Ecto neural progenitor cell (in vitro differentiated cells): Measurements from ENCODE around the gene PXMP2.
"Not testable (repeated sequence)": the region's sequence is repeated elsewhere in the genome, so short reads cannot be mapped to it uniquely, and the experiment has no call there.

ENCODE experiments used
- DNase-seq: peaks from one replicate; pipeline ENCODE4 v3.0.0-alpha.2; 2018; ENCODE audit warnings: low spot score

The PXMP2 gene

DNA sequence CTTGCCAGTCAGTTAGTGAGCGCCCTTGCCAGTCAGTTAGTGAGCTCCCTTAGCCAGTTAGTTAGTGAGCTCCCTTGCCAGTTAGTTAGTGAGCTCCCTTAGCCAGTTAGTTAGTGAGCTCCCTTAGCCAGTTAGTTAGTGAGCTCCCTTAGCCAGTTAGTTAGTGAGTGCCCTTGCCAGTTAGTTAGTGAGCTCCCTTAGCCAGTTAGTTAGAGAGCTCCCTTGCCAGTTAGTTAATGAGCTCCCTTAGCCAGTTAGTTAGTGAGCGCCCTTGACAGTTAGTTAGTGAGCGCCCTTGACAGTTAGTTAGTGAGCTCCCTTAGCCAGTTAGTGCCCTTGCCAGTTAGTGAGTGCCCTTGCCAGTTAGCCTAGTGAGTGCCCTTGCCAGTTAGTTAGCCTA is 7.5 kb downstream of the PXMP2 start:
- not testable (repeated sequence) for DNase-seq

DNA sequence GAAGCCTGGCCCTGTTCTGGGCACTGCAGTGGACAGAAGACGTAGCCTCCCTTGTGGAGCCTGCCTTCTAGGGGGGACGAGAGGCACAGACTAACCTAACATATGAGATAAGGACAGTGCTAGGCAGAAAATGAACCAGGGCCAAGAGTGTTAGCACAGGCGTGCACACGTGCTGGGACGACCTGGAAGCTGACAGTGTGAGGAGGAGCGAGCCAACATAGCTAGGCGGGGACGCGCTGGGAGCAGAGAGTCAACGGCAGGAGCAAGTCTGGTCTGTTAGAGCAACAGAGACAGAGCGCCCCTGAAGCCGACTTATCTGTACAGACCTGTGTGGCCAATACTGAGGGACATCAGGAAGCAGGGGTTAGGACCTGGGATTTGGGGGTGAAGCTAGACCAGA is 8.0 kb downstream of the PXMP2 start:
- no peak for DNase-seq

DNA sequence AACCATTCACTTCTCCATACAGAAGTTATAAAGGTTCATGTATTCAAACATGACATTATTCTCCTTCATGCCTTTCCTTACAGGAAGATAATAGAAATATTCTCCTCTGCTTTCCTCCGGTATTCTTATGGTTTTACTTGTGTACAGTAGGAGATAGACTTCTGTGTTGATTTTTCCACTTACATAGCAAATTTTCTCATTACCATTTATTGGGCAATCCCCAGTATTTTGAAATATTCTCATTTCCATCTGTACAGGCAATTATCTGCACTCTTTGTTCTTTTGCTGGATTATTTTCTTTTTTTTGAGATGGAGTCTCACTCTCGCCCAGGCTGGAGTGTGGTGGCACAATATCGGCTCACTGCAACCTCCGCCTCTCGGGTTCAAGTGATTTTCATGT is 11.0 kb downstream of the PXMP2 start:
- DNase-seq: no peak

DNA sequence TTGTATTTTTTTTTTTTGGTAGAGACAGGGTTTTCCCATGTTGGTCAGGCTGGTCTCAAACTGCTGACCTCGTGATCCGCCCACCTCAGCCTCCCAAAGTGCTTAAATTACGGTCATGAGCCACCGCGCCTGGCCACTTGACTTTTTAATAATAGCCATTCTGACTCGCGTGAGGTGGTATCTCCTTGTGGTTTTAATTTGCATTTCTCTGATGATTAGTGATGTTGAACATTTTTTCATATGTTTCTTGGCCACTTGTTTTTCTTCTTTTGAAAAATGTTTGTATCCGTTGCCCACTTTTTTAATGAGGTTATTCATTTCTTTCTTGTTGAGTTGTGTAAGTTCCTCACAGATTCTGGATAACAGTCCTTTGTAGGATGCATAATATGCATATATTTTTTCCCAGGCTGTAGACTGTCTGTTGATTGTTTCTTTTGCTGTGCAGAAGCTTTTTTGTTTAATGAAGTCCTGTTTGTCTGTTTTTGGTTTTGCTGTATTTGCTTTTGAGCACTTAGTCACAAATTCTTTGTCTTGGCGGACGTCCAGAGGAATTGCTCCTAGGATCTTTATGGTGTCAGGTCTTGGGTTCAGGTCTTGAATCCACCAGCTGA is 12.9 kb downstream of the PXMP2 start:
- no peak for DNase-seq

DNA sequence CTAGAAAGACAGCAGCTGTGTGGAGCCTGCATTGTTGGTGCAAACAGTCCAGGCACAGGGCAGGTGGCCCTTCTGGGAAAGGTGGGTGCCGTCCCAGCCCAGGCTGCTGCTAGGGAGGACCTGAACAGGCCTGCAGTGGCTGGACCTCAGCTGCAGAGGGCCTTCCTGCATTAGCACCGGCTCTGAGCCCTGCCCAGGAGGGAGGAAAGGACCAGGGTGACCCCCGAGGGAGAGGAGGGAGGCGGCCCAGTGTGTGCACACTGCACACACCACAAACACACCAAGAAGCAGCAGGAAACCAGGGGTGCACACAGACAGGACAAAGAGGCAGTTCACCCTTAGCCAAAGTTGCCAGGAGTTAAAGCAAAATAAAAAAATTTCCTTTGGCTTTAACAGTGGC is 15.3 kb downstream of the PXMP2 start:
- no peak for DNase-seq

DNA sequence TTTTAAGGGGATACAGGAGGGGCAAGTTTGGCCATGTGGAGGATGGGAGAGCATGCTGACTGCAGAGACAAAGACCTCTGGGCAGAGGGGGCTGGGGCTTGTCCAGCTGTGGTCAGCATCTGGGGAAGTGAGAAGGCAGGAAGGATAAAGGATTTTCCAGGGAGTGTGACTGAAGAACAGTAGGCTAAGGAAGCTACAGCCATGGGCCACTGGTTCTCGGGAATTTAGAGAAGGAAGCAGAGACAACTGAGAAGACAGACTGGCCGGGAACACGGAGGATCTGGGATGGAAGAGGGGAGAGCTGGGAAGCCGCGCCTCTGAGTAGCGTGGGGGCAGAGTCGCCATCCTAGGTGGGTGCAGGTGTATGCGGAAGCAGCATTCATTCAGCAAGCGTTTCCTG is 16.3 kb downstream of the PXMP2 start:
- no peak for DNase-seq

DNA sequence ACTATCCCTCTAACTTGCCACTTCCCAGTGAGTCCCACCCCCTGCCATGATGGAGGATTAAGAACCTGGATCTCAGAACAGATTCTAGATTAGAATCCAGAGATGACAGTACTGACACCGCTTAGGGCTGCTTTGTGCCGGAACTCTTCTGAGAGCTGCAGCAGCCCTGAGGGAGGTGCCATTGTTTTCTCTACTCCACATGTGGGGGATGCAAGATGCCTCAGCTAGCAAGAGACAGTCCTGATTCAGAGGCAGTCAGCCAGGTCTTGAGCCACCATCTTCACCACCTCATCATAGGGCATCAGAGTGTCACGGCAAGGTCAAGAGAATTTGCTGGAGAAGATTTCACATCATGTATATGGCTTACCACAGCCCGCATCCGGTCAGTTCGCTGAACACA is 19.9 kb downstream of the PXMP2 start:
- DNase-seq: no peak

DNA sequence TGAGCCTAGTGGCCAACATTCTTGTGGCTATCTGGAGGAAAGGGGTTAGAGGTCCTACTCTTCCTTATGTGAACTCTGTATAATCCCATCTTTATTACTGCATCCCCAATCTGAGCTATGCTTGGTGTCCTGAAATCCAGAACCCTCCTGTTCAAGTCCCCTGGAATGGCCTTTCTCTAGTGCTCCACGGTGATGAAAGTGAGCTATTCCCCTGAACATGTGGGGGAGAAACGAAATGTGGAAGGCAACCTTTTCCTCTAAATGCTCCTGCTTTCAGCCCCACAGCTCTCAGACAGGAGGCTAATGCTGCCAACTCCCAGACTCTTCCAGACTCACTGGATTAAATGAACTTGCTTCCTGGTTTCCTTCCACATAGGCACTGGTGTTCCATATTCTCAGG is 20.8 kb downstream of the PXMP2 start:
- no peak for DNase-seq

DNA sequence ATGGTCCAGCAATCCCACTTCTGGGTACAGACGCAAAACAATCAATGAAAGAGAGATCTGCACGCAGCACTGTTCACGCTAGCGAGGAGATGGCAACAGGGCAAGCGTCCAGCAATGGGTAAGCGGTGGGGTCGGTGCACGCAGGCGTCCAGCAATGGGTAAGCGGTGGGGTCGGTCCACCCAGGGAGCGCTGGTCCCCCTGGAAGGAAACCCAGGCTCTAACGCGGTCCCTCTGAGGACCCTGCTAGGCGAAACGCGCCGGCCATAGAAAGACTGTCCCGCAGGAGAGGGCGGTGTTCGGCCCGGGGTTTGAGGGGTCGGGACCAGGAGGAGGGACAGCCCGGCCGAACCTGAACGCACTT is 22.6 kb downstream of the PXMP2 start:
- peak; percentile 73 for DNase-seq

DNA sequence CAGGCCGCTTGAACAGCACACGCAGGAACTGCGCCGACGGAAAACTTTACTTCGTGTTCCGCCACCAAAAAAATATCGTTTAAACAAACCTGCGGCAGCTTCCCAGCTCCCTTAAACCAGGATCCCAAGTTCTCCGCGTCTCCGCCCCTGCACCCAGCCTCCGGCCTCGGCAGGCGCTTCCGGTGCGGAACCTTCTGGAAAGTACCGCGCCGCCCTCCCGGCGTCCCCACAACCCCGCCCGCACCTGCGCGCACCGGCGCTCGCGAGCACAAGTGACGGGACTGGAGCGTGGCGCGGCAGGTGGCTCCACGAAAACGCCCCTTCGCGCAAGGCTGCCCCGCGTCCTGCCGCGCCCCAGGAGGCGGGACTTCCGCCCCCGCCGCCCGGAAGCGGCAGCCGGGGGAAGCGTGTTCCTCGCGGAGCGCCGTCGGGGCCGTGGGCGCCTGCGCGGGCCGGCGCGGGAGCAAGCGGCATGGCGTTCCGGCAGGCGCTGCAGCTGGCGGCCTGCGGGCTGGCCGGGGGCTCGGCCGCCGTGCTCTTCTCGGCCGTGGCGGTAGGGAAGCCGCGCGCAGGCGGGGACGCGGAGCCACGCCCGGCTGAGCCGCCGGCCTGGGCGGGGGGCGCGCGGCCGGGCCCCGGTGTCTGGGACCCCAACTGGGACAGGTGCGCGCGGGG is 23.2 kb downstream of the PXMP2 start, which contains the start of gene PGAM5:
Gene PGAM5, plus strand, starts transcription at position 438 of the 675 bp plus-strand sequence. Its CDS starts 35 bp downstream, at position 473.
- DNase-seq: peak; percentile 88

DNA sequence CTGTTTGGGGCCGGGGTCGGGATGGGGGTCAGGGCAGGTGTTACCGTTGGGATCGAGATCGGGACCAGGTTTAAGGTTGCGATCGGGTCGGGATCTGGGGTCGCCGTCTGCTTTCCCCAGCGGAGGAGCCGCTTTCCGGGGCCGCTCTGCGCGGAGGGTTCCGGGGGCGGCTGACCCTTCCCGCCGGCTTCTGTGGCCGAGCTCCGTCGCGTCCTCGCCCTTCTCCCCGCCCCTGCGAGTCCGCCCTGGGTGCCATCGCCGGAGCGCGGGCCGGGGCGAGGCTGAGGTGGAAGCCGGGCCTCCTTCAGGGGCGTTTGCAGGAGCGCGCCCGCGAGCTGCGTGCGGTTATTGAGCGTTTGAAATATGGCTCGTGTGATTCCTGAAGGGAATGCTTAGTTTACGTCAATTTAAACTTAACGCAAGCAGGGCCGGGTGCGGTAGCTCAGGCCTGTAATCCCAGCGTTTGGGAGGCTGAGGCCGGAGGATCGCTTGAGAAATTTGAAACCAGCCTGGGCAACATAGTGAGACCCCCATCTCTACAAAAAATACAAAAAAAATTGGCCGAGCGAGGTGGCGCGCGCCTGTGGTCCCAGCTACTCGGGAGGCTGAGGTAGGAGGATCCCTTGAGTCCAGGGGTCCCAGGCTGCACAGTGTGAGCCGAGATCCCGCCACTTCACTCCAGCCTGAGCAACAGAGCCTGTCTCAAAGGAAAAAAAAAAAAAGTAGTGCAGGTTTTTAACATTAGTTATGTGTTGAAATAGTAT is 23.9 kb downstream of the PXMP2 start:
- no peak for DNase-seq

DNA sequence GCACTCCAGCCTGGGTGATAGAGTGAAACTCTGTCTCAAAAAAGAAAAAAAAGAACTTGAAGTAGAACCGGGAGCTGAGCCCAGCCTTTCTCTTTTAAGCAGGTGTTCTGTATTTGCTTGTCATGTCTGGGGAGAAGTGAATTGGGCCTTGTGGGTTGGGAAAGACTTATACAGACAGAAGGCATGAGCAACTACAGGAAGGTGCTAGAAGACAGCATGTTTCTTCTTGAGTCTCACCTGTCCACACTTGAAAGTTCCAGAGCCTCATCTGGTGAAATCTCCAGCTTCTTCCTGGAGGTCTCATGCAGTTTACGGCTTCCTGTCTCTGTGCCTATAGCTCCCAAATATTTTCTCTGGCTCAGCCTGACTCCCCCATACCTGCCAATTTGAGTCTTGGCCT is 25.7 kb downstream of the PXMP2 start:
- no peak for DNase-seq

DNA sequence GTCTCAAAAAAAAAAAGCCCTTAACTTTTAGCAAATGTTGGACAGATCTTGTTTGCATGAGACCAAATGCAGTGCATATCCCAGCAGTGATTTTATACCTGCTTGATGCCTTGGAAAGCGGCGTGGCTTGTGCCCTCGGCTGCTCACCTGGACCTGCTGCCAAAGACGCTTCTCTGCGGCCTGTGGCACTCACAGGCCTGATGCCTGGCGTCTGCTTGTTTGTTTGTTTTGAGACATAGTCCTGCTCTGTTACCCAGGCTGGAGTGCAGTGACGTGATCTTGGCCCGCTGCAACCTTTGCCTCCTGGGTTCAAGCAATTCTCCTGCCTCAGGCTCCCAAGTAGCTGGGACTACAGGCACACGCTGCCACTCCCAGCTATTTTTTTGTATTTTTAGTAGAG is 28.5 kb downstream of the PXMP2 start:
- no peak for DNase-seq

DNA sequence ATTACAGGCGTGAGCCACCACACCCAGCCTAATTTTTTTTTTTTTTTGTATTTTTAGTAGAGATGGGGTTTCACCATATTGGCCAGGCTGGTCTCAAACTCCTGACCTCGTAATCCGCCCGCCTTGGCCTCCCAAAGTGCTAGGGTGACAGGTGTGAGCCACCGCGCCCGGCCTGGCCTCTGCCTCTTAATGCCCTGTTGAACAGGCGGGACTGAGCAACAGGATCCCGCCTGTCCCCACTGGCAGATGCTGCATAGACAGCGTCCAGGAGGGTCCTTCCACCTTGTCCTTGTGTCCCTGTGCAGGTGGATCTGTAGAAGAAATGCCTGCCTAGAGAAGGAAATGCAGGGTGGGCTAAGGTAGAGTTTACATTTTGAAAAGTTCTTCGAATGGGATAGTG is 29.0 kb downstream of the PXMP2 start:
- DNase-seq: no peak

DNA sequence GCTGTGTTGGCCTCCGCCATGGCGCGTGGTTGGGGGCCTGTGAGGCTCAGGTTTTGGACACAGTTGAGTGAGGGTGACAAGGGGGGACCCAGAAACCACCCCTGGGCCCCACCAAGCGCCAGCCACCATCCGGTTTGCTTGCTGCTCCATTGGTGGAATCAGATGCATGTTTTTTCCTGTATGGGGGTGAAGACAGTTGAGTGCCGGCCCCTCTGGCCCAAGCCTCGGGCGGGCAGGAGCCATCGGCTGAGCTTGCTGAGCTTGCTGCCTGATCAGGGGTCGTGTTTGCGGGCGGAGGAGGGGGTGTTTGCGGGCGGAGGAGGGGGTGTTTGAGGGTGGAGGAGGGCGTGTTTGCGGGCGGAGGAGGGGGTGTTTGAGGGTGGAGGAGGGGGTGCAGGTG is 29.6 kb downstream of the PXMP2 start:
- no peak for DNase-seq

DNA sequence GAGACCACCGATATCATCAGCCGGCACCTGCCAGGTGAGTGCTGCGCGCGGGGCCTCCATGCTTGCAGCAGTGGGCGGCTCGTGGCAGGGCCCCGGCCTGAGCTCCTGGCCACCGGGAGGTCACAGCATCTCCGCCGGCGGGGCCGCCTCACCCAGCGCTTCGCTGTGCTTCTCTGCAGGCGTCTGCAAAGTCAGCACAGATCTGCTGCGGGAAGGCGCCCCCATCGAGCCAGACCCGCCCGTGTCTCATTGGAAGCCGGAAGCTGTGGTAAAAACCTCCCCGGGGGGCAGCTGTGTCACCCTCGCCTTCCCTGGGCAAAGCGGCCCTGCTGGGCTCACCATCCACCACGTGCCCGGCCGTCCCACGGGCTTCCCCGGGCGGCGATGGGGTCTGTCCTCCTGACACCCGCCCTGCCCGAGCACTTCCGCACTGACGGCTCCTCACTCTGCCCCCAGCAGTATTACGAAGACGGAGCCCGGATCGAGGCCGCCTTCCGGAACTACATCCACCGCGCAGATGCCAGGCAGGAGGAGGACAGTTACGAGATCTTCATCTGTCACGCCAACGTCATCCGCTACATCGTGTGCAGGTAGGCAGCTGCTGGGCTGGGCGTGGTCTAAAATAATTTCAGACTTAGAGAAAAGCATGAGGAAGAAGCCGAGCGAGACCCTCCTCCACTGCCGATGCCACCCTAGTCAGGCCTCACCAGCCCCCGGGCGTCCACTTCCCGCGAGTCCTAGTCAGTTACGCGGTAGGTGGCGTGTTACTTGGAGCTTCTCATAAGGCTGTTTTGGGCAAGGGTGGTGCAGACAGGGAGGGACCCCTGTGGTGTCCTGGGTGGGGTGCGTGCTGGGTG is 30.4 kb downstream of the PXMP2 start:
- DNase-seq: no peak

DNA sequence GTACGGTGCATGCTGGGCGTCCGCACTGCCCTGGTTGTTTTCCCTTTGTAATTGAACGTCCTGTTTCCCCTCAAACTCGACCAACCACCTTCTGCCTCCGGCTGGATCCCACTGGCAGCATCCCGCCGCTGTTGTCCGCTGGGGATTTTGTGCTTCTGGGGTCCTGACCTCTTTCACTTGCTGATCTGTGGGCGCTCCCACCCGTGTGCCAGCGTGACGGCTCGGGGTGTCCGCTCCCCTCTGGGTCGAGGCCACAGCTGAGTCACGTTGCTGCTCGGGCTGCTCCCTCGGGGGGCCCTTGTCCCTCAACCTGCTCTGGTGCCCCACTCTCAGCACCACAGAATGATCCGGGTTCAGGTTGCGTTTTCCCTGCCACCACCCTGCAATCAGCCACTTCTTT is 31.3 kb downstream of the PXMP2 start:
- no peak for DNase-seq

DNA sequence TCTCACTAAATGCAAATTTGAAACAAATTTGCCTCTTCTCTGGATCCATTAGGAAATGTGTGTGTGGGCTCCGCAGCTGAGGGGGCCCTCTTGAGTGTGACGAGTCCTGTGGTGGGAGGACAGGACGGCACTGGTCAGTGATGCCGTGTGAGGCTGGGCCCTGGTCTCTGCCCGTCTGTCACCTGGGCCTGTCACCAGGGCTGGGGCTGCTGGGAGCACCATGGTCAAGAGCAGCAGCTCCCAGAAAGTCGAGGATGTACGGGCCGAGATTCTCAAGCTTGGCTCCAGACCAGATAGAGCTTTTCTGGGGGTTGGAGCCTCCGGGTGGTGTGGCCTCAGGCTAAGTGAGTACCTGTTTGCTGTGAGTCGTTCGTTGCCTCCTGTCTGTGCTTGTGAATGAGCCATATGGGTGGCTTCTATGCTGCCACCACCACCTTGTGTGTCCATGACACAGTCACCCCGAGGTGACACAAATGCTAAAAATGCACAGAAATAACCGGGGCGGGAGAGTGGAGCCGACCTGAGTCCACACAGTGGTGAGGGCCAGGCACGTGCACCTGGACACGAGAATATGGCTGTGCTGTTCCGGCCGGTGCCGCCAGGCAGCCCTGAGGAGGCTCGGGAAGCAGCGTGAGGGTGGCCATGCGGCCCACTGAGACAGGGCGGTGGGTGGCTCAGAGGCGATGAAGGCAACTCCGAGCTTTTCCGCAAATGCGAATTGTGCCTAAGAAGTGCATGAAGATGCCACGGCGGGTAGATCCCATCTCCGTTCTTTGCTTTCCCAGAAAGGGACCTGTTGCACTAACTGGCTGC is 32.0 kb downstream of the PXMP2 start:
- no peak for DNase-seq

DNA sequence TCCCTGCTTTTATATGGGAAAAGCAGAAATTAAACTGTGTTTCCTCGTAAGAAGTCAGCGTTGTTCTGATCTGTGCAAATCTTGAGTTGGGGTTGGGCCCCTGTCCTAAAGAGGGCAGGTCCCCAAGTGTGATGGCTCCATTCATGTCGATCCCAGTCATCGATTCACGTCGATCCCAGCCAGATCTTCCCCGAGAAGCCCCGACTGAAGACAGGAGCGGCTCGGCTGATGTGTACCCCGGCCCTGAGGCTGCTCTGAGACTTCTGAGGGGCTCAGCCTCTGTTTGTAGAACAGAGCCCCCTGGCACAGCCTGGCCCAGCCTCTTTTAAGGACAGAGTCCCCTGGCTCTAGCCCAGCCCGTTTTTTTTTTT is 32.6 kb downstream of the PXMP2 start:
- no peak for DNase-seq

DNA sequence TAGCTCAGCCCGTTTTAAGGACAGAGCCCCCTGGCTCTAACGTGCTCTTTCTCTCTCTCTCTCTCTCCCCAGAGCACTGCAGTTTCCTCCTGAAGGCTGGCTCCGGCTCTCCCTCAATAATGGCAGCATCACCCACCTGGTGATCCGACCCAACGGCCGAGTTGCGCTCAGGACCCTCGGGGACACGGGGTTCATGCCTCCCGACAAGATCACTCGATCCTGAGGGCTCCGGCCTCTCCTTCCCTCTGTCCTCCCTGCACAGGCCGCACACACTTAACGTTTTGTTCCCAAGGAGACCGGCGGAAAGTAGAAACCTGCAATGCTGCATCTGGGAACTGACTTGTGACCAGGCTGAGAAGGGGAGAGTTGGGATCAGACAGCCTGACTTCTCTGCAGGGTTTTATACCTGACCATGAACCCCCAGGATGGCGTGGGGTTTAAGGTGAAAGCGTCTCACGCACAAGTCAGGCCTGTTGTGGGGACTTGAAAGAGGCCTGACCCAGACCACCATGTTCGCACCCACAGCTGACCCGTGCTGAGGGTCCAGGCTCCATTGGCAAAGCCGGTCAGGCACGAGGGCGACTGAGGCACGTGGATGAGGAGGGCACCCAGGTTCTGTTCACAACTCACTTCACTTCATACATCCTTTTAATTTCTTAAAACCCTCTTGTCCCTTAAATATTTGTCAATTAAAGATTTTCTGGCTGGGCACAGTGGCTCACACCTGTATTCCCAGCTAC is 33.4 kb downstream of the PXMP2 start:
- DNase-seq: no peak
